Activated CD4-positive, CD25-positive, alpha-beta regulatory T cell (primary cell): ENCODE measurements around the gene NEK6.

Experiments
- DNase-seq, 4 experiments: peaks; one replicate each; lab custom pipeline; 2025; lab: John Stamatoyannopoulos, UW

NEK6 gene

GRCh38 chr9:124257844-124258606 lies at the start of gene NEK6:
Gene NEK6, plus strand, starts transcription at chr9:124257949. Its CDS starts 44,016 bp downstream, at chr9:124301965.
- DNase-seq = peak in 1 of 4 experiments; percentile 7

DNA sequence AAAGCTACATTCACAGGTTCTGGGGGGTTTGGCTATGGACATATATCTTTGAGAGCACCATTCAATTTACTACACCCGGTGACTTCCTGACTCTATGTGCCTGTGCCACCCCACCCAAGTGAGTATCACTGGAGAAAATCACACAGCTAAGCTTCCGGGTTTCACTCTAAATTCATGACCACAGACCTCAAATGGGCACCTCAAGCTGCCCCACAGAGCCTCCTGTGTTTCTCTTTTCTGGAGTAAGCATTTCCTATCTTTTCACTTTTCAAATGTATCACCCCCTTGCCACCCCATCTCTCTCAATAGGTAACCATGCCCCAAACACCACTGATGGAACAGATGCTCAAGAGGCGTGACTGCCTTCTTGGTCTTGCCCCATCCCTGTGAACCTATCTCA lies 49.2 kb upstream of the NEK6 start:
- DNase-seq = no peak

GRCh38 chr9:124209279-124209678 lies 48.5 kb upstream of the NEK6 start:
- no peak for DNase-seq

DNA sequence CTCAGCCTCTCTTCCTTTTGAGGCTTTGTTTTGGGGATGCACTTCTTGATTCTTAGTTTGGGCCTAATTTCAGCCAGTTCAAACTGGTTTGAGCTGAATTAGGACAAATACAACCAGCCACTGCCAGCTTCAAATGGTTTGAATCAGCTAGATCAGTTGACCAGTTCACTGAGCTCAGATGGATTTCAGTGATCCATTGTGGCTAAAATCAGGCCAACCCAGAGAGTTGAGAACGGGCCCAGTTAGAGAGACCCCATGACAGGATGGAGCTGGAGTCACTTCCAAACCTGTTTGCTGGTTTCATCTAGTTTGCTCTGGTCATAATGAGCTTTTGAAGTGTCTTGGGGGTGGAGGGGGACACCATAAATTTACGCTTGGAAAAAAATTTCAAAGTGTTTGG lies 48.0 kb upstream of the NEK6 start:
- no peak for DNase-seq

DNA sequence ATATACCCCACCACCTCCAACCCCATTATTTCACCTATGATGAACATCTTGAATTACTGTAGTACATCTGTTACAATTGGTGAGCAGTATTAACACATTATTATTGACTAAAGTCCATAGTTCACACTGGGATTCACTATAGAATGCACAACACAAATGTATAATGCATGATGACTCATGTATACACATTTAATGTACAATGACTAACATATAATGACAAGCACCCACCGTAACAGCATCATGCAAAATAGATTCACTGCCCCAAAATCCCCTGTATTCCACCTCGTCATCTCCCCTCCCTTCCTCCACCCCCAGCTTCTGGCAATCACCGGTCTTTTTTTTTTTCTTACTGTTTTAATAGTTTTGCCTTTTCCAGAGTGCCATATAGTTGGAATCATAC lies 47.1 kb upstream of the NEK6 start:
- DNase-seq = peak in 1 of 4 experiments; percentile 11

GRCh38 chr9:124212381-124213050 lies 45.2 kb upstream of the NEK6 start:
- no peak for DNase-seq

GRCh38 chr9:124213396-124213795 lies 44.4 kb upstream of the NEK6 start:
- DNase-seq = no peak

DNA sequence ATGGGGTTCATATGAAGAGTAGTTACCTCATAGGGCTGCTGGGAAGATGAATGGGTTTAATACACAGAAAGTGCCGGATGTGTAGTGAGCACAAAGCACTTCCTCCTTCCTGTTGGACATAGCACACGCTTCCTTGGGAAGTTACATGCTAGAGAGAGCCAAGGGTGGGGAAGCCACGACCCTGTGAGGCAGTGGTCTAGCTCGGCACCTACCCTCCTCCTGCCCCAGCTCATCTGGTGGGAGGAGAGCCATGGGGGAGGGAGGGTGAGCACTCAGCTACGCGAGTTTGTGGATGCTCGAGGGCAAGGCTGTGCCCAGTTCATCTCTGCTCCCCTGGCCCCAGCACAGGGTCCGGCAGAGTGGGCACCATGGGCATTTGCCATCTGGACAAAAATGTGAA lies 43.6 kb upstream of the NEK6 start:
- no peak for DNase-seq

DNA sequence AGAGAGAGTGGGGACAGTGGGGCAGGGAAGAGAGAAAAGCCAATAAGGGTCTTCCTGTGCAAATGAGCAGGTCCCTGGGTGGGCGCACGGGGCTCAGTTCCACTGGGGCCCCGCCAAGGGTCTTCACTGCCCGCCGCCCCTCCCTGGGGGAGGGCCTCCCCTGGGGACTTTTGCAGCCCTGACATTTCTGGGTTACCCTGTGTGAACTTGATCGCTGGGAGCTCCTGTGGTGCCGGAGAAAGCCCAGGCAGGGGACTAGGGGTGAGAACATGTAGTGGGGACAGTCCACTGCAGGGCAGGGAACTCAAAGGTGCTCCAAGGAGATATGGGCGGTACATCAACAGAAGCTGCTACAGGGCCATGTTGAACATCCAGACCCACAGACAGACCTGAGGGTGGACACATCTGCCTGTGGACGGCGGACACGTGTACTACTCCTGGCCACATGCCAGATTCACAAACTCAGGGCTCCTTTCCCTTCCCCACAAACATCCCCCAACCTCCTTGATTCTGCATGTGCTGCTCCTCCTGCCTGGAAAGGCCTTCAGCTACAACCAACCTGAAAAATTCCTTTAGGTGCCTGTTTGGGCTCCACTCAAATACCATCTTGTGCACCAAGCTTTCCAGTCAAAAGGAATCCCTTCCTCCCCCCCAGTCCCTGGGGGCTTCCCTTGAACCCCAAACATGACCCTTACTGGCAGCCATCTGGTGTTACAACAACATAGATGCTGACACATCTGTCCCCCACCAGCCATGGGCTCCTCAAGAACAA lies 43.0 kb upstream of the NEK6 start:
- no peak for DNase-seq

DNA sequence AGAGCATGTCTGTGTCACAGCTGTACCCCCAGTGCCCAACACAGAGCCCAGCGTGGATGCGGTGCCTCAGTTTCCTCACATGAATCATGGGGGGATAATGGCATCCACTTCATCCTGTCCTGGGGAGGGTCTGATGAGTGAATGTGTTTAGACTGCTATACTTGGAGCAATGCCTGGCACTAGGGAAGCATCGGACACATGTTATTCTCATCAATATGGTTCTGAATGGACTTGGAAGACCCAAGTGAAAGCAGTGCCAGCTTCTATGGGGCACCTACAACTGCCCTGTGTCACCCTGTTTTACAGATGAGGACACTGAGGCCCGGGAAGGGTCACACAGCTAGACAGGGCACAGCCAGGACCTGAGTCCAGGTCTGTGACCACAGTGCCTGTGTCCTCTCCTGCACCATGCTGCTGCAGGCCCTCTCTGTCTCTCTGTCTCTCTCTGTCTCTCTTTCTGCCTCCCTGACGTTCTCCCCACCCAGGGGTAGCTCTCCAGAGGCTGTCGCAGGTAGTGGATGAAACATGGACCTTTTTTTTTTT lies 42.3 kb upstream of the NEK6 start:
- DNase-seq = no peak

DNA sequence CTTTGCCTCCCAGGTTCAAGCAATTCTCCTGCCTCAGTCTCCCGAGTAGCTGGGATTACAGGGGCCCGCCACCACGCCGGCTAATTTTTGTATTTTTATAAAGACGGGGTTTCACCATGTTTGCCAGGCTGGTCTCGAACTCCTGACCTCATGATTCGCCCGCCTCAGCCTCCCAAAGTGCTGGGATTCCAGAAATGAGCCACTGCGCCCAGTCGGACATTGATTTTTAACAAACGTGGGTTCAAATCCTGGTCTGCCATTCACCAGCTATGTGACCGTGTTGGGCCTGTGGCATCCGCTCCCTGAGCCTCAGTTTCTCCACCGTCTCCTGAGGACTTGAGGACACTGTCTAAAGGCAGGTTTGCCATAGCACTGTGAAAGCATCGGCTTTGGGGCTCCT lies 41.8 kb upstream of the NEK6 start:
- DNase-seq = no peak

- peak in 2 of 4 experiments; percentile 16 to 18 for DNase-seq
Measured at GRCh38 chr9:124216474-124217176, 41.1 kb upstream of the NEK6 start.

DNA sequence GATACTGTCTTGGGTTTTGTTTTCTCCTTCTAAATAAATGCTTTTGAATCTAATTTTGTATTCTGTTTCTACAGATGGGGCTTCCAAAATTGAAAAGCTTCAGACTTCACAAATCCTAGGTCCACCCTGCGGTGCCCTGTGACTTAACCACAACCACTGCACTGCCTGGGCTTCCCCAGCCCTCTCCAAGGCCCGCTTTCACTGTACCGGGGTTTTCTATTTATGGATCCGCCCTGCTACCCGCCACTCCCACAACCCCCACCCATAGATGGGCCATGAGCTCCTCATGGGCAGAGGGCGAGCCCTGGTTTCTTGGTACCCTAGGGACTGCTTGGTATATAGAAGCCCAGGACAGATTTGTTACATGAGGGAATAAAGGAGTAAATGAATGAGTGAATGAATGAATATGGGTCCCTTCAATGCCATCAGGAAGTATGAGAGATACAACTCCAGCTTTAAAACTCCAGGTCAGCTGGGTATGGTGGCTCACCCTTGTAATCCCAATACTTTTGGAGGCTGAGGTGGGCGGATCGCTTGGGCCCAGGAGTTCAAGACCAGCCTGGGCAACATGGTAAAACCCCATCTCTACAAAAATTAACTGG lies 39.8 kb upstream of the NEK6 start:
- DNase-seq = no peak

DNA sequence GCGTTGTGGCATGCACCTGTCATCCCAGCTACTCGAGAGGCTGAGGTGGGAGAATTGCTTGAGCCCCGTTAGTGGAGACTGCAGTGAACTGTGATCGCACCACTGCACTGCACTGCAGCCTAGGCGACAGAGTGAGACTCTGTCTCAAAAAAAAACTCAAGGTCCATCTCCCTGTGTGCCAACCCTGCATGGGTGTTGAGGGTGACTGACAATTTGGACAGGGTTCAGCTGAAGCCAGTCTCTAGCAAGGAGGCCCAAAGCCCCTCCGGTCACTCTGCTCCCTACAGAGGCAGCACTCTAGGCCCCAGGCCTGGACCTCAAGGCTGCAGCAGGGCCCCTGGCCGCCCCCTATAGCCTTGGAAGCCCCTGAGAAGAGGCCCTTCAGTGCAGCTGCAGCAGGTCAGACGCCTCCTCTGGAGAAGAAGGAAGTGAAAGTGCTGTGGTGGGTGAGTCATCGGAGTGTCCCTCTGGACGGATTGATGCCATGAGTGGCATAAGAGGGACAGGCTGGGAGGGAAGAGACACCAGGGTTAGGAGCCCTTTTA lies 39.2 kb upstream of the NEK6 start:
- peak in 1 of 4 experiments; percentile 9 for DNase-seq

DNA sequence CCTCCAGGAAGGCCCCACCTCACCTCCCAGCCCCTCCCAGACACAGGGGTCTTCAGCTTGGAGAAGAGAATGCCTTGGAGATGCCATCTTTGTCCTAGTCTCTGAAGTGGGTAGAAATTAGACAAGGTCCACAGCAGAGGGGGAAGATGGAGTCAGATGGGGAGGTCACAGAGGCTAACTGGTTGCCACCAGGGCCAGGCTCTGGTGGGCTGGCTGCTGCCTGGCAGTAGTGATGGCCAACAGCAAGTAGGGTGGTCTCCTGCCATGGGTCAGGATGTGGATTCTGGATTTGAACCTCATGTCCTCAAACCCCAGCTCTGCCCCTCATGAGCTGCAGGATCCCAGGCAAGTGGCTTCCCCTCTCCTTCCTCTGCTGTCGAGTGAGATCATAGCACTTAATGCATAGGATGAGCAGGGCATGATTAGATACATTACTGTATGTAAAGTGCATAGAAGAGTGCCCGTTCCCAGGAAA lies 38.7 kb upstream of the NEK6 start:
- DNase-seq = no peak

DNA sequence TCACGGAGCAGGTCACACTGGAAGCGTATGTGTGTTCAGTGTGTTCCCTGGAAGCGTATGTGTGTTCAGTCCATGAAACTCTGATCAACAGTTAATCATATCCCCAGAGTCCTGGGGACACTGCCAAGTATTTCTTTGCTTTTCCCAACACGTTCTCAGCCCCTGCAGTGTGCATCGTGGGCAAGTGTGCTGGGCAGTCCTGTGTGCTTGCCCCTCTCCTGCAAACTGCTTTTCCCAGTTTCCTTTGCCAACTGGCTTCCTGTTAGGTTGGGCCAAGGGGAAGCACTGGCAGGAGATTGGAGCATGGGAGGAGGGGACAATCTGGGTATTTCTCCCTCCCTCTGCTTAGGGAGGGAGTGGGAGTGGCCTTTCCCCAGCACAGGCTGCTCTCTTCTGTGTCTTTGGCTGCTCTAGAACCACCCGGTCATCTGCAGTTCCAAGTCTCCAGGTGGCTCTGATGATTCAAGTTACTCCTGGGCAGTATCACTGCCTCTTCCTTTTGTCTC lies 36.8 kb upstream of the NEK6 start:
- no peak for DNase-seq

DNA sequence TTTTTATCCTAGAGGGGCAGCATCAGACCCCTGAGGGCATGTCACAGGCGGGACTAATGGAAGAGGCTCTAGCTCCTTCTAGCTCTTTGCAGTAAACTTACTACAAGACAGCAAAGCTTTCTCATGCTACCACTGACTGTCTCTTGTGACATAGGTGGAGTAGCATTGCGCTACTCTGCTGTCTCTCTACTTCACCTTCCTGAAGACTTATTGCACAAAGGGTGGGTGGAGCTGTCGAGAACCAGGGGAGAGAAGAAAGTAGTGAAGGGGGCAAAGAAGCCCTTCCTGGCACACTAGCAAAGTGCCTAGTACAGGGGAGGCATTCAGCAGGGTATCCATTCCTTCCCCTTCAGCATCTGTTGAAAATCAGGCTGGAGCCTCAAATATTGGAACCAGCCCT lies 36.1 kb upstream of the NEK6 start:
- no peak for DNase-seq

DNA sequence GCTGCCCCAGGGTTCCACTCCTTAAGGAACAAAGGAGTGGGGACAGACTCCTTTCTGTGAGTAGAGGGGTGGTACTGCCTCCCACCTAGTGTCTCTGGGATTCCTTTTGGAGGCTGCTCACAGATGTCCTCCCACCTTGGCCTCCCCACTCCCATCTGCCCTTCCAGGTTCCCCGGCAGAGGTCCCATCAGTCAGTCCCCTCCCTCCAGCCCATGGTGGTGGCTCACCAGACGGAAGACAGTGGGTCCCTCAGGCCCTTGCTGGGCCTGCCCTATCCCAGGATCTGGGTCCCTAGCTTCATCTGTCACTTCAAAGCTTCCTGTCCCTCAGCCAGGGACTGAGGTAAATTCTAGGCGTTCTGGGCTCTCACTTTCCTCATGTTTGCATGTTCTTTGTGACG lies 35.6 kb upstream of the NEK6 start:
- no peak for DNase-seq

DNA sequence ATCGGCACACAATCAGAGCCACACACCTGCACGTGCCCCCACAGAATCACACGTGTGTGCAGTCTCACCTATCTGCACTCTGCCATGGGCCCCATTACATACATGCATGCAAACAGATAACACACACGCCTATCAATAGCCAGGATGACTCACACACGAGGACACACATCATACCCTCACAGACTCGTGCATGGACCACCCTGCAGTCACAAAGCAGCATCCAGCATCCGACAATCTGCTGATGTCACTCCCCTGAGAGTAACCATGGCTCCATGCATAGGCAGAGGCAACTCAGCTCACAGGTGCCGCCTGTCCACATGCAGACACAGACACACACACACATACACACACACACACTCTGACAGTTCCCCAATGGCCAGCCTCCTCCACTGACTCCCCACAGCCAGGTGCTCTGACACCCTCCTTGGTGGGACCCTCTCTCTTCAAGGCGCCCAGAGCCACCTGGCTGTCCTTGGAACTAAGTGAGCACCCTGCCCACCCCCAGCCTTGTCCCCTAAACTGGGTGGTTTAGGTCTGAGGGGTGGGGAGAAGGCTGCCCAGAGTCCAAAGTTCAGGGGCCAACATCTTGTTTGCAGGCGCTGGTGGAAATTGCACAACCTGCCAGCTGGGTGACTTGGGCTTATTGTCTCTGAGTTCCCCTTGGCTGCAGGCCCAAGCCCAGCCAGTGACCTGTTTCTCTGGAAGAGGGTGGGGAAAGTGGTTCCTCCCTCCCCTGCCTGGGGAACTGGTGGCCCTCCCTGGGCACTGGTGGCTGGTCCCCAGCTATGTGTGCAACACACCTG lies 34.6 kb upstream of the NEK6 start:
- no peak for DNase-seq

DNA sequence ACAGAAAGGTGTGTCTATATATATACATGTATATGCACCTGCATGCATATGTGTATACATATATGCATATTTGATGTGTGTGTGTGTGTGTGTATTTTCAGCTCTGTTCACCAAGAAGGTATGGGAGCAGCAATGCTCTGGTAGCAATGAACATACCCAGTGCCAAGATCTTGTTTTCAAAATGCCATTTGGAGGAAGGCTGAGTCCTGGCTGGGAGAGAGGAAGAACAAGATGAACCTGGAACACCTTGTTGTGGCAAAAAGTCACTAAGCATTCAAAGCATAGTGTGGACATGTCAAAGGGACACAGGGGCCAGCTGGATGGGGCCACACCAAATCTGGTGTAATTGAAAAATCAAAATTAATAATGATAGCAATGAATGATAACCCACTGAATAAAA lies 31.8 kb upstream of the NEK6 start:
- no peak for DNase-seq
